Astrocyte (in vitro differentiated cells and primary cell): Measurements from ENCODE around the gene NRBP1. TPM values are rescaled to one million over a fixed set of nuclear protein-coding genes. Genes with fewer than 3 reads are reported as not detected.

ENCODE experiments used
- DNase-seq: peaks from one replicate; pipeline ENCODE4 v3.0.0-alpha.2; 2010; ENCODE audit warnings: low read depth
- FAIRE-seq: peaks from 2 replicates; lab custom pipeline; 2011; peaks lifted over from hg19 to GRCh38; lab: Jason Lieb, UNC
- H2AFZ ChIP-seq: 2 replicates; pipeline ENCODE4 v1.6.0; 2012; ENCODE audit warnings: low read depth, low read length, inconsistent platforms
- H3K27ac ChIP-seq: 2 replicates; pipeline ENCODE4 v1.5.1; 2011; ENCODE audit warnings: low read depth, low read length, inconsistent platforms
- H3K27me3 ChIP-seq: 2 replicates; pipeline ENCODE4 v1.6.0; 2011; ENCODE audit warnings: low read length, inconsistent platforms; ENCODE audit not compliant: insufficient read depth
- H3K36me3 ChIP-seq: 2 replicates; pipeline ENCODE4 v1.5.1; 2011; ENCODE audit warnings: low read length, inconsistent platforms; ENCODE audit not compliant: insufficient read depth
- H3K4me1 ChIP-seq: 2 replicates; pipeline ENCODE4 v1.5.1; 2011; ENCODE audit warnings: low read length, inconsistent platforms; ENCODE audit not compliant: insufficient read depth
- H3K4me2 ChIP-seq: 2 replicates; pipeline ENCODE4 v1.6.0; 2012; ENCODE audit warnings: low read length, inconsistent platforms
- H3K4me3 ChIP-seq: 2 replicates; pipeline ENCODE4 v1.5.1; 2011; ENCODE audit warnings: low read depth, mild to moderate bottlenecking, low read length, inconsistent platforms; ENCODE audit not compliant: insufficient read depth
- H3K79me2 ChIP-seq: 2 replicates; pipeline ENCODE4 v1.6.0; 2012; ENCODE audit warnings: mild to moderate bottlenecking, low read length, inconsistent platforms; ENCODE audit not compliant: insufficient read depth
- H3K9ac ChIP-seq: 2 replicates; pipeline ENCODE4 v1.6.0; 2012; ENCODE audit warnings: mild to moderate bottlenecking, low read length, inconsistent platforms
- H3K9me3 ChIP-seq: 2 replicates; pipeline ENCODE4 v1.5.1; 2012; ENCODE audit warnings: low read depth, mild to moderate bottlenecking, low read length, inconsistent platforms; ENCODE audit not compliant: insufficient read depth
- H4K20me1 ChIP-seq: 2 replicates; pipeline ENCODE4 v1.6.0; 2012; ENCODE audit warnings: low read length, inconsistent platforms; ENCODE audit not compliant: insufficient read depth
- H3K27ac Mint-ChIP-seq: one replicate; pipeline ENCODE4 v1.8.0; 2021; ENCODE audit warnings: mild to moderate bottlenecking, mixed read lengths; ENCODE audit not compliant: unreplicated experiment
- H3K27me3 Mint-ChIP-seq: one replicate; pipeline ENCODE4 v1.8.0; 2021; ENCODE audit warnings: low read depth, mixed read lengths; ENCODE audit not compliant: unreplicated experiment
- H3K36me3 Mint-ChIP-seq: one replicate; pipeline ENCODE4 v1.8.0; 2021; ENCODE audit warnings: low read depth, mixed read lengths; ENCODE audit not compliant: unreplicated experiment
- H3K4me1 Mint-ChIP-seq: one replicate; pipeline ENCODE4 v1.8.0; 2021; ENCODE audit warnings: low read depth, mixed read lengths; ENCODE audit not compliant: unreplicated experiment
- H3K4me3 Mint-ChIP-seq: one replicate; pipeline ENCODE4 v1.8.0; 2021; ENCODE audit warnings: mild to moderate bottlenecking, moderate library complexity, mixed read lengths; ENCODE audit not compliant: unreplicated experiment
- H3K9me3 Mint-ChIP-seq: one replicate; pipeline ENCODE4 v1.8.0; 2021; ENCODE audit warnings: mild to moderate bottlenecking, mixed read lengths; ENCODE audit not compliant: unreplicated experiment
- EZH2 ChIP-seq: IDR thresholded peaks from 2 replicates; pipeline ENCODE4 v1.6.1; 2012; ENCODE audit warnings: mild to moderate bottlenecking, low read length, inconsistent platforms; ENCODE audit not compliant: insufficient read depth
- total RNA-seq: library from RNA; stranded (reverse); gene quantifications from 2 replicates; pipeline ENCODE4 v1.2.1, GENCODE V29; 2021
- TF ChIP-seq, protein P1 (sequence below): IDR thresholded peaks from 2 replicates; pipeline ENCODE4 v1.5.1; 2011; ENCODE audit warnings: low read depth, mild to moderate bottlenecking, inconsistent platforms, low read length, moderate library complexity; ENCODE audit not compliant: insufficient read depth

The NRBP1 gene
- total RNA-seq, 1 donor from 2014 or later = 127 TPM

DNA sequence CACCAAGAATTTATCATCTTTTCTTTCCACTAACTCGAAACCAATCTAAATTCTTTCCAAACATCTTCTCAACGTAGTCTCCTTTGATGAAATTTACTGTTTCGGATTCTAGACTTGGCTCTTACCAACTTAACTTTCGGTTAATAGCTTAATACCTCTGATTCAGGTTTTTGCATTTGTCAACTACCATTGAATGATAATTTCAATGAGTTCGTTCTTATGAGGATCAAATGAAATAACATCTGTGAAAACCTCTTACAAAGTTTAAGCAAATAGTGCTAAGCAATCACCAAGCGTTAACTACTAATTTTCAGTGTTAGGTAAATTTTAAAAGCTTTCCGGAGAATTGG lies 593 bp upstream of the NRBP1 start:
- Mint-ChIP-seq H3K4me1 (peaks cover 12% of the 10 kb centered on the region), H3K4me3 (peak overlapping the region; percentile 92), H3K27me3 (no peaks in the 10 kb centered on the region), H3K36me3 (no peaks in the 10 kb centered on the region), H3K27ac (peak overlapping the region; percentile 86), H3K9me3 (no peaks in the 10 kb centered on the region)
- peak overlapping the region; percentile 86 for H2AFZ ChIP-seq
- no peaks in the 10 kb centered on the region for H3K9me3 ChIP-seq
- H3K4me1 ChIP-seq = peaks cover 18% of the 10 kb centered on the region
- FAIRE-seq (no peak), DNase-seq (no peak)
- peak overlapping the region; percentile 91 for H3K4me3 ChIP-seq
- H3K27ac ChIP-seq = peak overlapping the region; percentile 93
- H3K27me3 ChIP-seq = no peaks in the 10 kb centered on the region
- H3K9ac ChIP-seq = peak overlapping the region; percentile 98
- H3K79me2 ChIP-seq = peaks cover 38% of the 10 kb centered on the region
- H3K4me2 ChIP-seq = peak overlapping the region; percentile 91
- H3K36me3 ChIP-seq = no peaks in the 10 kb centered on the region
- TF ChIP-seq, protein P1, sequence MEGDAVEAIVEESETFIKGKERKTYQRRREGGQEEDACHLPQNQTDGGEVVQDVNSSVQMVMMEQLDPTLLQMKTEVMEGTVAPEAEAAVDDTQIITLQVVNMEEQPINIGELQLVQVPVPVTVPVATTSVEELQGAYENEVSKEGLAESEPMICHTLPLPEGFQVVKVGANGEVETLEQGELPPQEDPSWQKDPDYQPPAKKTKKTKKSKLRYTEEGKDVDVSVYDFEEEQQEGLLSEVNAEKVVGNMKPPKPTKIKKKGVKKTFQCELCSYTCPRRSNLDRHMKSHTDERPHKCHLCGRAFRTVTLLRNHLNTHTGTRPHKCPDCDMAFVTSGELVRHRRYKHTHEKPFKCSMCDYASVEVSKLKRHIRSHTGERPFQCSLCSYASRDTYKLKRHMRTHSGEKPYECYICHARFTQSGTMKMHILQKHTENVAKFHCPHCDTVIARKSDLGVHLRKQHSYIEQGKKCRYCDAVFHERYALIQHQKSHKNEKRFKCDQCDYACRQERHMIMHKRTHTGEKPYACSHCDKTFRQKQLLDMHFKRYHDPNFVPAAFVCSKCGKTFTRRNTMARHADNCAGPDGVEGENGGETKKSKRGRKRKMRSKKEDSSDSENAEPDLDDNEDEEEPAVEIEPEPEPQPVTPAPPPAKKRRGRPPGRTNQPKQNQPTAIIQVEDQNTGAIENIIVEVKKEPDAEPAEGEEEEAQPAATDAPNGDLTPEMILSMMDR = no peak
- TF ChIP-seq EZH2 = no peak
- peaks cover 38% of the 10 kb centered on the region for H4K20me1 ChIP-seq

DNA sequence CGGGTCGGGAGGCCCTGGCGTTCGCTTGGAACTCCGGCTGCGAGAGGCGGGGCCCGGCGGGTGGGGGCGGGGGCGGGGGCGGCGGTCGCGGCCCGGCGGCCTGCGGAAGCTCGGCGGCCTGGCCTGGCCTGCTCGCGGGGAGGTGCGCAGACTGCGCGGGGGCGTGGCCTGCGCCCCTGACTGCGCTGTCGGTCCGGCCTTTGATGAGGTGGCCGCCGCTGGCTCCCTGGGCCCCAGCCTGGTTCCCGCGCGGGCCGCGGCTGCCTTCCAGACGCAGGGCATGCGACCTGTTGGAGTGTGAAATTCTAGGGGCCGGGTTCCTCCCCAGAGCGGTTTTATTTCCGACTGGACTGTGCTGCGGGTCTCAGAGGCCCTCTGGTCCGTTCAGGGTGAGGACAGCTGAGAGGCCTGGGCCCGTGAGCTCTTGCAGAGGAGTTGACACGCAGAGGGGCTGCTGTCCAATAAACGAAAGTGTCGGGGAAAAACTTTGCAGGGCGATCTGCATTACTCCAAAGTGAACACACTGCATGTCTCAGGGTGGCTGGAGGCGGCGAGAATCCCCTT lies 629 bp downstream of the NRBP1 start:
- Histone ChIP-seq H3K27me3 (no peaks in the 10 kb centered on the region), H3K4me3 (peak overlapping the region; percentile 91), H3K4me2 (peak overlapping the region; percentile 91), H2AFZ (peak overlapping the region; percentile 86), H3K9me3 (no peaks in the 10 kb centered on the region), H4K20me1 (peaks cover 50% of the 10 kb centered on the region), H3K27ac (peak overlapping the region; percentile 93), H3K79me2 (peaks cover 50% of the 10 kb centered on the region), H3K9ac (peak overlapping the region; percentile 98), H3K36me3 (peaks cover 11% of the 10 kb centered on the region), H3K4me1 (peaks cover 18% of the 10 kb centered on the region)
- Mint-ChIP-seq H3K9me3 (no peaks in the 10 kb centered on the region), H3K27me3 (no peaks in the 10 kb centered on the region), H3K4me1 (peaks cover 12% of the 10 kb centered on the region), H3K4me3 (peak overlapping the region; percentile 98), H3K27ac (peak overlapping the region; percentile 93), H3K36me3 (peaks cover 8% of the 10 kb centered on the region)
- TF ChIP-seq, protein P1 = no peak
- TF ChIP-seq EZH2 = no peak
- DNase-seq = peak; percentile 76
- no peak for FAIRE-seq

DNA sequence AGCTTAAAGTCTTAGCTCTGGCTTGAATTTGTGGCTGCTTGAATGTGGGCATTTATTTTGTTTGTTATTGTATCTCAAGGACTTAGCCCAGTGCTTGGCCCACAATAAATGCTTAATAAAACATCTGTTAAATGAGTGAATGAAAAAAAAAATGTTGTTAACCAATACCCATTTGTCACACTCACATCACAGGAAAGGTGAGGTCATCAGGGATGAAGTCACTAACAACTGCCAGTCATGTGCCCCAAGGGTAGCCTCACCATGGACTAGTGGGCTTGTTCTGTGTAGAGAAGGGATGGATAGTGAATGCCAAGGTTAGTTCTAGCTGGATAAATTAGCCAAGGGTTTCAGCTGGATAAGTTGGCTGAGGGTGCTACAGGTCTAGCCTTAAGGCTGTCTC lies 3.0 kb downstream of the NRBP1 start:
- H3K9me3 Mint-ChIP-seq = no peaks in the 10 kb centered on the region
- peaks cover 73% of the 10 kb centered on the region for H4K20me1 ChIP-seq
- peaks cover 11% of the 10 kb centered on the region for H3K36me3 Mint-ChIP-seq
- peaks cover 12% of the 10 kb centered on the region for H3K4me1 Mint-ChIP-seq
- H3K27ac ChIP-seq = peak overlapping the region; percentile 48
- no peak overlapping the region for H3K4me3 ChIP-seq
- FAIRE-seq (no peak), DNase-seq (peak; percentile 54)
- H3K9me3 ChIP-seq = no peaks in the 10 kb centered on the region
- H3K4me2 ChIP-seq = peak overlapping the region; percentile 34
- H3K36me3 ChIP-seq = peaks cover 34% of the 10 kb centered on the region
- no peak overlapping the region for H2AFZ ChIP-seq
- H3K27me3 Mint-ChIP-seq = no peaks in the 10 kb centered on the region
- peak overlapping the region; percentile 75 for H3K27ac Mint-ChIP-seq
- peak overlapping the region; percentile 77 for H3K4me3 Mint-ChIP-seq
- H3K79me2 ChIP-seq = peaks cover 50% of the 10 kb centered on the region
- no peaks in the 10 kb centered on the region for H3K27me3 ChIP-seq
- peak overlapping the region; percentile 17 for H3K9ac ChIP-seq
- TF ChIP-seq, protein P1 = no peak
- no peak for TF ChIP-seq EZH2
- peaks cover 18% of the 10 kb centered on the region for H3K4me1 ChIP-seq
